ENCODE results near the gene PAX8.
"Not testable (repeated sequence)": the region's sequence is repeated elsewhere in the genome, so short reads cannot be mapped to it uniquely, and the experiment has no call there.

The PAX8 gene

GRCh38 chr2:113284999-113285398 lies 6.3 kb upstream of the PAX8 start:
- ATAC-seq (replicated peaks; ENCODE audit: extremely low read depth, poor library complexity, severe bottlenecking); H3K36me3 Mint-ChIP-seq (ENCODE audit: insufficient read depth); DNase-seq (ENCODE audit: low spot score in 2 of 2); H3K27me3 Mint-ChIP-seq; H3K9me3 Mint-ChIP-seq; H3K4me3 Mint-ChIP-seq; H3K4me1 Mint-ChIP-seq; H3K27ac Mint-ChIP-seq (ENCODE audit: low read depth): not testable (repeated sequence)

GRCh38 chr2:113284476-113284875 lies 5.8 kb upstream of the PAX8 start:
- Mint-ChIP-seq H3K9me3 (no peaks in the 10 kb centered on the region), H3K4me3 (no peak overlapping the region), H3K4me1 (no peaks in the 10 kb centered on the region), H3K36me3 (ENCODE audit: insufficient read depth) (no peaks in the 10 kb centered on the region), H3K27ac (ENCODE audit: low read depth) (no peak overlapping the region), H3K27me3 (peaks cover 15% of the 10 kb centered on the region)
- DNase-seq (ENCODE audit: low spot score in 2 of 2) (no peak), ATAC-seq (replicated peaks; ENCODE audit: extremely low read depth, poor library complexity, severe bottlenecking) (no peak)

- peaks cover 22% of the 10 kb centered on the region for H3K27me3 Mint-ChIP-seq
- H3K4me1 Mint-ChIP-seq: no peaks in the 10 kb centered on the region
- no peak for ATAC-seq (replicated peaks; ENCODE audit: extremely low read depth, poor library complexity, severe bottlenecking)
- no peaks in the 10 kb centered on the region for H3K36me3 Mint-ChIP-seq (ENCODE audit: insufficient read depth)
- no peak for DNase-seq (ENCODE audit: low spot score in 2 of 2)
- H3K4me3 Mint-ChIP-seq: no peak overlapping the region
- H3K9me3 Mint-ChIP-seq: no peaks in the 10 kb centered on the region
- H3K27ac Mint-ChIP-seq (ENCODE audit: low read depth): no peak overlapping the region
Observed at GRCh38 chr2:113283704-113284284, 5.1 kb upstream of the PAX8 start.

- DNase-seq (ENCODE audit: low spot score in 2 of 2) (no peak), ATAC-seq (replicated peaks; ENCODE audit: extremely low read depth, poor library complexity, severe bottlenecking) (no peak)
- peaks cover 25% of the 10 kb centered on the region for H3K27me3 Mint-ChIP-seq
- H3K4me3 Mint-ChIP-seq: no peak overlapping the region
- no peaks in the 10 kb centered on the region for H3K9me3 Mint-ChIP-seq
- no peaks in the 10 kb centered on the region for H3K36me3 Mint-ChIP-seq (ENCODE audit: insufficient read depth)
- H3K27ac Mint-ChIP-seq (ENCODE audit: low read depth): no peak overlapping the region
- H3K4me1 Mint-ChIP-seq: no peaks in the 10 kb centered on the region
Observed at GRCh38 chr2:113282747-113283533, 4.2 kb upstream of the PAX8 start.

- DNase-seq (ENCODE audit: low spot score in 2 of 2) (no peak), ATAC-seq (replicated peaks; ENCODE audit: extremely low read depth, poor library complexity, severe bottlenecking) (no peak)
- Mint-ChIP-seq H3K4me1 (no peaks in the 10 kb centered on the region), H3K36me3 (ENCODE audit: insufficient read depth) (no peaks in the 10 kb centered on the region), H3K27me3 (peaks cover 25% of the 10 kb centered on the region), H3K4me3 (no peak overlapping the region), H3K9me3 (no peaks in the 10 kb centered on the region), H3K27ac (ENCODE audit: low read depth) (no peak overlapping the region)
Observed at GRCh38 chr2:113281910-113282746, 3.4 kb upstream of the PAX8 start.

GRCh38 chr2:113278073-113278741 lies 514 bp downstream of the PAX8 start:
- no peaks in the 10 kb centered on the region for H3K4me1 Mint-ChIP-seq
- peaks cover 63% of the 10 kb centered on the region for H3K27me3 Mint-ChIP-seq
- no peaks in the 10 kb centered on the region for H3K9me3 Mint-ChIP-seq
- DNase-seq (ENCODE audit: low spot score in 2 of 2) (no peak), ATAC-seq (replicated peaks; ENCODE audit: extremely low read depth, poor library complexity, severe bottlenecking) (no peak)
- H3K4me3 Mint-ChIP-seq: no peak overlapping the region
- H3K36me3 Mint-ChIP-seq (ENCODE audit: insufficient read depth): peaks cover 1% of the 10 kb centered on the region
- H3K27ac Mint-ChIP-seq (ENCODE audit: low read depth): no peak overlapping the region

GRCh38 chr2:113277474-113278072 lies 1.1 kb downstream of the PAX8 start:
- Mint-ChIP-seq H3K9me3 (no peaks in the 10 kb centered on the region), H3K27me3 (peaks cover 69% of the 10 kb centered on the region)

GRCh38 chr2:113276761-113277425 lies 1.8 kb downstream of the PAX8 start:
- H3K27me3 Mint-ChIP-seq: peaks cover 76% of the 10 kb centered on the region
- no peak overlapping the region for H3K27ac Mint-ChIP-seq (ENCODE audit: low read depth)
- no peaks in the 10 kb centered on the region for H3K4me1 Mint-ChIP-seq
- H3K4me3 Mint-ChIP-seq: peak overlapping the region; percentile 23
- ATAC-seq (replicated peaks; ENCODE audit: extremely low read depth, poor library complexity, severe bottlenecking) (no peak), DNase-seq (ENCODE audit: low spot score in 2 of 2) (no peak)
- H3K36me3 Mint-ChIP-seq (ENCODE audit: insufficient read depth): peaks cover 1% of the 10 kb centered on the region
- no peaks in the 10 kb centered on the region for H3K9me3 Mint-ChIP-seq

More at GRCh38 chr2:113277474-113278072, 1.1 kb downstream of the PAX8 start:
- Mint-ChIP-seq H3K4me1 (no peaks in the 10 kb centered on the region), H3K27ac (ENCODE audit: low read depth) (no peak overlapping the region), H3K4me3 (peak overlapping the region; percentile 23), H3K36me3 (ENCODE audit: insufficient read depth) (peaks cover 1% of the 10 kb centered on the region)
- ATAC-seq (replicated peaks; ENCODE audit: extremely low read depth, poor library complexity, severe bottlenecking) (no peak), DNase-seq (ENCODE audit: low spot score in 2 of 2) (no peak)

GRCh38 chr2:113276216-113276760 lies 2.4 kb downstream of the PAX8 start:
- Mint-ChIP-seq H3K36me3 (ENCODE audit: insufficient read depth) (peaks cover 1% of the 10 kb centered on the region), H3K4me1 (no peaks in the 10 kb centered on the region), H3K27me3 (peaks cover 82% of the 10 kb centered on the region), H3K4me3 (no peak overlapping the region), H3K27ac (ENCODE audit: low read depth) (no peak overlapping the region), H3K9me3 (no peaks in the 10 kb centered on the region)
- no peak for DNase-seq (ENCODE audit: low spot score in 2 of 2)
- ATAC-seq (replicated peaks; ENCODE audit: extremely low read depth, poor library complexity, severe bottlenecking): no peak

GRCh38 chr2:113275556-113276215 lies 3.0 kb downstream of the PAX8 start:
- no peaks in the 10 kb centered on the region for H3K4me1 Mint-ChIP-seq
- ATAC-seq (replicated peaks; ENCODE audit: extremely low read depth, poor library complexity, severe bottlenecking) (no peak), DNase-seq (ENCODE audit: low spot score in 2 of 2) (no peak)
- H3K36me3 Mint-ChIP-seq (ENCODE audit: insufficient read depth): peaks cover 1% of the 10 kb centered on the region
- H3K27ac Mint-ChIP-seq (ENCODE audit: low read depth): no peak overlapping the region
- no peaks in the 10 kb centered on the region for H3K9me3 Mint-ChIP-seq
- peaks cover 86% of the 10 kb centered on the region for H3K27me3 Mint-ChIP-seq
- no peak overlapping the region for H3K4me3 Mint-ChIP-seq

GRCh38 chr2:113274432-113274831 lies 4.3 kb downstream of the PAX8 start:
- Mint-ChIP-seq H3K4me3 (no peak overlapping the region), H3K36me3 (ENCODE audit: insufficient read depth) (peaks cover 1% of the 10 kb centered on the region)
- ATAC-seq (replicated peaks; ENCODE audit: extremely low read depth, poor library complexity, severe bottlenecking): no peak

More at GRCh38 chr2:113274432-113274831, 4.3 kb downstream of the PAX8 start:
- H3K27me3 Mint-ChIP-seq: peaks cover 78% of the 10 kb centered on the region
- no peak overlapping the region for H3K27ac Mint-ChIP-seq (ENCODE audit: low read depth)
- no peaks in the 10 kb centered on the region for H3K9me3 Mint-ChIP-seq
- no peaks in the 10 kb centered on the region for H3K4me1 Mint-ChIP-seq
- DNase-seq (ENCODE audit: low spot score in 2 of 2): no peak
